Lower leg skin (tissue), 3 donors: ENCODE measurements around the gene GRAMD4.

Experiments
- POLR2A ChIP-seq, 2 donors: fragments of 450-650 bp; IDR thresholded peaks; one replicate each; pipeline ENCODE4 v1.6.1; 2016 to 2017; ENCODE audit warnings: antibody characterized with exemption in 2 of 2, mild to moderate bottlenecking in 1 of 2, moderate library complexity in 1 of 2
- TF ChIP-seq, protein P1 (sequence below), 3 donors: fragments of 450-650 bp; IDR thresholded peaks; one replicate each; pipeline ENCODE4 v1.5.1; 2016; ENCODE audit warnings: antibody characterized with exemption in 3 of 3, mild to moderate bottlenecking in 3 of 3, moderate library complexity in 2 of 3

DNA sequence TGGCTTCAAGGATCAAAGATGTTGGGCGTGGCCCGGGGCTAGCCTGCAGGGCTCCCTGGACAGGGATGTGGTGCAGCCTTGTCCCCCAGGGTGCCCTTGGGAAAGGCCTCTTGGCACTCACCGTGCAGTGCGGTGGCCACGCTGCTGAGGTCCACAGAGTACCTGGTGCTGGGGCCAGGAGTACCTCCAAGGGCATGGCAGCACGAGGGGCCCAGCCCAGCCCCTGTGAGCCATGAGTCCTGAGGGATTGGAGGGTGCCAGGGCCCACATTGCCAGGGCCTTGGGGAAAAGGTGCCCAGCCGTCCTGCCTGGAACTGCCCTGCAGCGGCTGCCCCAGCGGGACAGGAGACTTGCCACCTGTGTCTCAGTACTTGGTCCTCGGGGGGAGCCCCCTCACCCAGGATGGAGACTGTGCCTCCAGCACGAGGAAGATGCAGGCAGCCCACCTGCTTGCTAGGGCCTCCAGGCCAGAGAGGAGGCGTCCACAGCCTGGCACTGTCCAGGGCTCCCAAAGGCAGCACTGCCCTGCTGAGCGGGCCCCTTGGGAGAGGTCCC, 44.2 kb downstream of the GRAMD4 start:
- TF ChIP-seq, protein P1, sequence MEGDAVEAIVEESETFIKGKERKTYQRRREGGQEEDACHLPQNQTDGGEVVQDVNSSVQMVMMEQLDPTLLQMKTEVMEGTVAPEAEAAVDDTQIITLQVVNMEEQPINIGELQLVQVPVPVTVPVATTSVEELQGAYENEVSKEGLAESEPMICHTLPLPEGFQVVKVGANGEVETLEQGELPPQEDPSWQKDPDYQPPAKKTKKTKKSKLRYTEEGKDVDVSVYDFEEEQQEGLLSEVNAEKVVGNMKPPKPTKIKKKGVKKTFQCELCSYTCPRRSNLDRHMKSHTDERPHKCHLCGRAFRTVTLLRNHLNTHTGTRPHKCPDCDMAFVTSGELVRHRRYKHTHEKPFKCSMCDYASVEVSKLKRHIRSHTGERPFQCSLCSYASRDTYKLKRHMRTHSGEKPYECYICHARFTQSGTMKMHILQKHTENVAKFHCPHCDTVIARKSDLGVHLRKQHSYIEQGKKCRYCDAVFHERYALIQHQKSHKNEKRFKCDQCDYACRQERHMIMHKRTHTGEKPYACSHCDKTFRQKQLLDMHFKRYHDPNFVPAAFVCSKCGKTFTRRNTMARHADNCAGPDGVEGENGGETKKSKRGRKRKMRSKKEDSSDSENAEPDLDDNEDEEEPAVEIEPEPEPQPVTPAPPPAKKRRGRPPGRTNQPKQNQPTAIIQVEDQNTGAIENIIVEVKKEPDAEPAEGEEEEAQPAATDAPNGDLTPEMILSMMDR (IDR thresholded peaks at IDR 0.05): no peak
- TF ChIP-seq POLR2A (IDR thresholded peaks at IDR 0.05): no peak
